Stimulated activated CD4-positive, alpha-beta T cell treated with anti-CD3 and anti-CD28 coated beads, Interleukin-1b, Interleukin-23, amount 100 ng/mL, for 48 hours (primary cell): ENCODE measurements around the gene STK17B.

Source experiments
- DNase-seq: peaks from one replicate; pipeline ENCODE4 v3.0.0-alpha.2; 2020

The STK17B gene

GRCh38 chr2:196183528-196184231 is 12.3 kb upstream of the STK17B start:
- no peak for DNase-seq

- no peak for DNase-seq
These were observed 11.7 kb upstream of the STK17B start for GRCh38 chr2:196183172-196183473.

- no peak for DNase-seq
These were observed 11.2 kb upstream of the STK17B start for GRCh38 chr2:196182439-196183171.

GRCh38 chr2:196181484-196181883 is 10.1 kb upstream of the STK17B start:
- DNase-seq, result no peak

GRCh38 chr2:196177124-196177523 is 5.7 kb upstream of the STK17B start:
- DNase-seq, result no peak

GRCh38 chr2:196176142-196176738 is 4.9 kb upstream of the STK17B start:
- DNase-seq, result peak; percentile 79

- peak; percentile 50 for DNase-seq
These were observed 3.0 kb upstream of the STK17B start for GRCh38 chr2:196174404-196174803.

GRCh38 chr2:196173505-196173904 is 2.1 kb upstream of the STK17B start:
- DNase-seq, result no peak

- DNase-seq, result no peak
These were observed 1.6 kb upstream of the STK17B start for GRCh38 chr2:196172951-196173350.

GRCh38 chr2:196171946-196172345 is 568 bp upstream of the STK17B start:
- DNase-seq, result no peak

GRCh38 chr2:196170606-196171247 is 651 bp downstream of the STK17B start:
- DNase-seq, result no peak

GRCh38 chr2:196170213-196170605 is 1.2 kb downstream of the STK17B start:
- DNase-seq, result peak; percentile 71

GRCh38 chr2:196169516-196169915 is 1.9 kb downstream of the STK17B start:
- DNase-seq, result no peak

GRCh38 chr2:196168181-196168580 is 3.2 kb downstream of the STK17B start:
- DNase-seq, result no peak

- DNase-seq, result no peak
These were observed 3.7 kb downstream of the STK17B start for GRCh38 chr2:196167666-196168065.

- no peak for DNase-seq
These were observed 4.5 kb downstream of the STK17B start for GRCh38 chr2:196166876-196167275.

- no peak for DNase-seq
These were observed 6.4 kb downstream of the STK17B start for GRCh38 chr2:196165016-196165415.

- no peak for DNase-seq
These were observed 8.1 kb downstream of the STK17B start for GRCh38 chr2:196163285-196163684.

- DNase-seq, result no peak
These were observed 8.7 kb downstream of the STK17B start for GRCh38 chr2:196162586-196163175.

GRCh38 chr2:196160946-196161345 is 10.4 kb downstream of the STK17B start:
- DNase-seq, result no peak

- peak; percentile 59 for DNase-seq
These were observed 11.3 kb downstream of the STK17B start for GRCh38 chr2:196160101-196160500.

GRCh38 chr2:196159221-196159892 is 12.0 kb downstream of the STK17B start:
- DNase-seq, result no peak

- DNase-seq, result no peak
These were observed 15.8 kb downstream of the STK17B start for GRCh38 chr2:196155575-196155974.
